ENCODE data around the gene RNF148. TPM values are rescaled to one million over a fixed set of nuclear protein-coding genes. Genes with fewer than 3 reads are reported as not detected.

Gene RNF148

GRCh38 chr7:122652876-122653275 is 49.8 kb downstream of the RNF148 start:
- Histone ChIP-seq H3K4me1 (ENCODE audit: control insufficient read depth in 2 of 2, insufficient read depth in 1 of 2, low read depth in 1 of 2, low read length in 2 of 2) (no peaks in the 10 kb centered on the region), H3K23ac (ENCODE audit: low read depth, low read length, poor library complexity) (no peak overlapping the region), H3K9ac (ENCODE audit: low read depth, low read length, poor library complexity) (no peak overlapping the region), H2AK5ac (ENCODE audit: low read depth, low read length) (no peak overlapping the region), H3K27ac (replicated peaks; ENCODE audit: low read length) (no peak overlapping the region), H3K27me3 (ENCODE audit: control insufficient read depth in 3 of 3, insufficient read depth in 3 of 3, low read depth in 1 of 3, low read length in 3 of 3) (no peaks in the 10 kb centered on the region), H3K4me2 (ENCODE audit: insufficient read depth, low read length, poor library complexity, severe bottlenecking) (no peak overlapping the region), H3K36me3 (replicated peaks in 1 of 2; ENCODE audit: control insufficient read depth in 2 of 2, insufficient read depth in 2 of 2, low read length in 2 of 2) (no peaks in the 10 kb centered on the region), H2BK120ac (ENCODE audit: low read depth, low read length) (no peak overlapping the region), H4K8ac (ENCODE audit: low read depth, low read length) (no peak overlapping the region), H3K9me3 (replicated peaks in 1 of 2; ENCODE audit: control insufficient read depth in 2 of 2, insufficient read depth in 1 of 2, low read depth in 1 of 2, low read length in 2 of 2) (no peaks in the 10 kb centered on the region), H3K14ac (ENCODE audit: low read length) (no peak overlapping the region), H2BK12ac (ENCODE audit: low read length) (no peak overlapping the region), H2BK5ac (ENCODE audit: low read length) (no peak overlapping the region), H3K4me3 (ENCODE audit: low read length in 2 of 2) (no peak overlapping the region), H2BK15ac (ENCODE audit: low read length) (no peak overlapping the region), H3K79me1 (ENCODE audit: low read depth, low read length) (no peaks in the 10 kb centered on the region), H2AFZ (ENCODE audit: low read length) (no peak overlapping the region), H3K4ac (ENCODE audit: low read length) (no peak overlapping the region), H3K18ac (ENCODE audit: low read length) (no peak overlapping the region), H4K91ac (ENCODE audit: low read depth, low read length, poor library complexity) (no peak overlapping the region)
- no CpG with 5 or more reads among the region's 4 CpGs for WGBS, 2 donors (ENCODE audit: extremely low coverage in 2 of 2, insufficient read length in 2 of 2, insufficient replicate concordance in 1 of 2)
- no peak for DNase-seq (ENCODE audit: low spot score)

Small RNA genes within 50 kb of the gene (small RNA-seq; reads per million reads assigned to genes)
- not detected for gene AC006463.1 (ENCODE audit: insufficient read depth)

All from neuronal stem cell (in vitro differentiated cells).